HG03460 (cell line): ENCODE measurements around the gene RPL12.
A peak's percentile ranks its signal among the peaks of the same experiment; 100 is the strongest.

Experiments
- ATAC-seq: cut with Tn5 transposase; IDR thresholded peaks from one replicate; pipeline ENCODE4 v1.9.1; 2021; ENCODE audit not compliant: unreplicated experiment

Gene RPL12

GRCh38 chr9:127450830-127451607 lies at the start of gene RPL12, which contains the start of gene LRSAM1:
RPL12 (minus strand) TSS chr9:127451406; CDS start chr9:127451317, 89 bp downstream.
LRSAM1 (plus strand) TSS chr9:127451510; CDS start chr9:127454528, 3,018 bp downstream.
- ATAC-seq: peak; percentile 59

GRCh38 chr9:127500862-127501261 lies 49.7 kb upstream of the RPL12 start:
- no peak for ATAC-seq

- ATAC-seq: no peak
Observed at GRCh38 chr9:127500399-127500798, 49.2 kb upstream of the RPL12 start.

- no peak for ATAC-seq
Observed at GRCh38 chr9:127498298-127498697, 47.1 kb upstream of the RPL12 start.

GRCh38 chr9:127497656-127498290 lies 46.6 kb upstream of the RPL12 start:
- ATAC-seq: no peak

- no peak for ATAC-seq
Observed at GRCh38 chr9:127496974-127497373, 45.8 kb upstream of the RPL12 start.

- no peak for ATAC-seq
Observed at GRCh38 chr9:127495884-127496555, 44.8 kb upstream of the RPL12 start.

GRCh38 chr9:127494304-127494702 lies 43.1 kb upstream of the RPL12 start:
- ATAC-seq: no peak

GRCh38 chr9:127493592-127494303 lies 42.5 kb upstream of the RPL12 start:
- ATAC-seq: no peak

GRCh38 chr9:127492616-127493015 lies 41.4 kb upstream of the RPL12 start:
- no peak for ATAC-seq

GRCh38 chr9:127491516-127491915 lies 40.3 kb upstream of the RPL12 start:
- ATAC-seq: no peak

- no peak for ATAC-seq
Observed at GRCh38 chr9:127490535-127491230, 39.5 kb upstream of the RPL12 start.

- no peak for ATAC-seq
Observed at GRCh38 chr9:127489471-127490115, 38.4 kb upstream of the RPL12 start.

GRCh38 chr9:127488946-127489345 lies 37.7 kb upstream of the RPL12 start:
- no peak for ATAC-seq

GRCh38 chr9:127485995-127486394 lies 34.8 kb upstream of the RPL12 start:
- no peak for ATAC-seq

- ATAC-seq: no peak
Observed at GRCh38 chr9:127482662-127483061, 31.5 kb upstream of the RPL12 start.

- ATAC-seq: no peak
Observed at GRCh38 chr9:127479507-127480081, 28.4 kb upstream of the RPL12 start.

- no peak for ATAC-seq
Observed at GRCh38 chr9:127474592-127474991, 23.4 kb upstream of the RPL12 start.

- ATAC-seq: no peak
Observed at GRCh38 chr9:127473932-127474331, 22.7 kb upstream of the RPL12 start.

- no peak for ATAC-seq
Observed at GRCh38 chr9:127473501-127473900, 22.3 kb upstream of the RPL12 start.
